B cell (primary cell): ENCODE measurements around the gene LIG1. TPM values are rescaled to one million over a fixed set of nuclear protein-coding genes. Genes with fewer than 3 reads are reported as not detected.

Source experiments
- ATAC-seq: fragments of 200-7000 bp; cut with Tn5 transposase; one replicate; pipeline ENCODE4 v1.10.0; 2021; ENCODE audit warnings: low read depth, mild to moderate bottlenecking, moderate number of reproducible peaks, moderate library complexity
- CTCF ChIA-PET: fragments of 350-600 bp; sonication (Branson Sonifier 250); formaldehyde crosslinking; loops from one replicate; lab custom pipeline; 2021; ENCODE audit warnings: antibody characterized with exemption, inconsistent platforms; lab: Charles Lee
- POLR2A ChIA-PET: fragments of 350-600 bp; sonication (Branson Sonifier 250); formaldehyde crosslinking; loops from one replicate; lab custom pipeline; 2021; ENCODE audit warnings: antibody characterized with exemption; lab: Charles Lee
- DNase-seq: peaks from one replicate; pipeline ENCODE4 v3.0.0; 2013
- H2AFZ ChIP-seq: 2 replicates; pipeline ENCODE4 v1.6.1; 2012; ENCODE audit warnings: mild to moderate bottlenecking, low read depth, low read length; ENCODE audit not compliant: insufficient read depth, poor library complexity, severe bottlenecking
- H3K27ac ChIP-seq, 2 donors: 1 replicate in 1 of 2; 2 replicates in 1 of 2; pipeline ENCODE4 v1.5.1; 2012 to 2013; ENCODE audit warnings: low read length in 2 of 2, mild to moderate bottlenecking in 2 of 2, moderate library complexity in 1 of 2
- H3K27me3 ChIP-seq, 4 experiments: fragments of 200-600 bp in 1 of 4; sonication (generic) in 1 of 4; replicated peaks in 1 of 4; 1 replicate in 2 of 4; 2 replicates in 2 of 4; pipeline versions ENCODE4 v1.6.1 to v1.7.0; 2013 to 2016; ENCODE audit warnings: low read length in 3 of 4, mild to moderate bottlenecking in 2 of 4, mixed read lengths in 1 of 4, moderate library complexity in 1 of 4; ENCODE audit not compliant: insufficient read depth in 4 of 4, control insufficient read depth in 3 of 4; ENCODE audit errors: control extremely low read depth in 1 of 4
- H3K36me3 ChIP-seq, 2 experiments: replicated peaks in 1 of 2; 1 replicate in 1 of 2; 2 replicates in 1 of 2; pipeline versions ENCODE4 v1.6.1 to v1.7.1; 2013; ENCODE audit warnings: low read length in 1 of 2; ENCODE audit not compliant: insufficient read depth in 2 of 2, control insufficient read depth in 1 of 2; ENCODE audit errors: control extremely low read depth in 1 of 2, extremely low read depth in 1 of 2
- H3K4me1 ChIP-seq, 2 donors: fragments of 200-600 bp in 1 of 2; sonication (generic) in 1 of 2; 1 replicate in 1 of 2; 2 replicates in 1 of 2; pipeline versions ENCODE4 v1.5.1 to v1.6.1; 2013 to 2017; ENCODE audit warnings: low read length in 2 of 2; ENCODE audit not compliant: control insufficient read depth in 2 of 2, insufficient read depth in 2 of 2
- H3K4me2 ChIP-seq: replicated peaks from 2 replicates; pipeline ENCODE3; 2012; ENCODE audit warnings: mild to moderate bottlenecking, low read depth, low read length; ENCODE audit not compliant: poor library complexity, severe bottlenecking
- H3K4me3 ChIP-seq, 5 experiments: fragments of 200-600 bp in 1 of 5; sonication (generic) in 1 of 5; 1 replicate in 3 of 5; 2 replicates in 2 of 5; pipeline versions ENCODE4 v1.5.1 to v1.7.0; 2011 to 2016; ENCODE audit warnings: low read length in 4 of 5, mild to moderate bottlenecking in 4 of 5, low read depth in 2 of 5, control low read depth in 1 of 5, moderate library complexity in 1 of 5; ENCODE audit not compliant: insufficient read depth in 1 of 5; ENCODE audit errors: control extremely low read depth in 1 of 5, extremely low read depth in 1 of 5
- H3K79me2 ChIP-seq: fragments of 200-600 bp; sonication (generic); one replicate; pipeline ENCODE4 v1.6.0; 2016; ENCODE audit warnings: low read length; ENCODE audit not compliant: control insufficient read depth, insufficient read depth
- H3K9ac ChIP-seq: fragments of 200-600 bp; sonication (generic); 2 replicates; pipeline ENCODE4 v1.6.1; 2017; ENCODE audit warnings: mild to moderate bottlenecking, low read length, moderate library complexity
- H3K9me3 ChIP-seq, 3 donors: one replicate each; pipeline versions ENCODE4 v1.6.1 to v1.7.1; 2013; ENCODE audit warnings: low read length in 2 of 3; ENCODE audit not compliant: control insufficient read depth in 2 of 3, insufficient read depth in 1 of 3; ENCODE audit errors: control extremely low read depth in 1 of 3
- H4K20me1 ChIP-seq: 2 replicates; pipeline ENCODE4 v1.6.0; 2012; ENCODE audit warnings: mild to moderate bottlenecking, low read length; ENCODE audit not compliant: insufficient read depth, control insufficient read depth, poor library complexity, severe bottlenecking
- H3K27ac Mint-ChIP-seq: one replicate; pipeline ENCODE4 v1.8.0; 2021; ENCODE audit warnings: mixed read lengths
- H3K27me3 Mint-ChIP-seq: one replicate; pipeline ENCODE4 v1.8.0; 2021; ENCODE audit warnings: mixed read lengths
- H3K4me1 Mint-ChIP-seq: one replicate; pipeline ENCODE4 v1.8.0; 2021; ENCODE audit warnings: mixed read lengths
- H3K4me3 Mint-ChIP-seq: one replicate; pipeline ENCODE4 v1.8.0; 2021; ENCODE audit warnings: mixed read lengths
- H3K9me3 Mint-ChIP-seq: one replicate; pipeline ENCODE4 v1.8.0; 2022; ENCODE audit warnings: mixed read lengths; ENCODE audit not compliant: insufficient read depth
- CTCF ChIP-seq: fragments of 200-600 bp; IDR thresholded peaks from one replicate; pipeline ENCODE4 v1.8.0; 2022; ENCODE audit warnings: antibody characterized with exemption, mild to moderate bottlenecking
- EZH2 ChIP-seq: IDR thresholded peaks from 2 replicates; pipeline ENCODE4 v1.6.1; 2012; ENCODE audit warnings: borderline replicate concordance, low read depth, mild to moderate bottlenecking, moderate library complexity, low read length; ENCODE audit not compliant: insufficient read depth, poor library complexity, severe bottlenecking
- WGBS: methylation state at CpG from one replicate; pipeline ENCODE4 v1.1.5; 2013; ENCODE audit warnings: missing lambda C conversion rate; ENCODE audit not compliant: insufficient coverage; 5-methylcytosine and 5-hydroxymethylcytosine counted together
- intact Hi-C: fragments of 100-400 bp; cut with micrococcal nuclease; formaldehyde crosslinking; loops from one replicate; pipeline ENCODE4 v1.10.0; 2022
- polyA plus RNA-seq: library from polyadenylated mRNA; depleted of rRNA; stranded (reverse); fragments of >200 nt; gene quantifications from 2 replicates; pipeline ENCODE4 v1.2.3, GENCODE V29; 2012
- total RNA-seq, 2 donors: library from RNA; stranded (reverse); fragments of 120-200 nt in 1 of 2; gene quantifications; 1 replicate in 1 of 2; 2 replicates in 1 of 2; pipeline versions ENCODE4 v1.2.3 to v1.2.4, GENCODE V29; 2013 to 2022

The LIG1 gene
- total and polyA plus RNA-seq, 2 donors (not counting 1 experiment from before 2014, with no cell fraction given), result 97.5 to 111 TPM

- Mint-ChIP-seq H3K4me1 (peaks cover 2% of the 10 kb centered on the region), H3K4me3 (no peak overlapping the region), H3K27ac (no peak overlapping the region), H3K27me3 (peaks cover 10% of the 10 kb centered on the region), H3K9me3 (no peaks in the 10 kb centered on the region)
- CTCF ChIA-PET, result no interaction called here
- no peak overlapping the region for H3K27ac ChIP-seq
- H4K20me1 ChIP-seq, result no peaks in the 10 kb centered on the region
- TF ChIP-seq EZH2 (no peak), CTCF (no peak)
- no peaks in the 10 kb centered on the region for H3K4me1 ChIP-seq
- no peaks in the 10 kb centered on the region for H3K36me3 ChIP-seq
- no peak overlapping the region for H3K4me2 ChIP-seq
- H3K9ac ChIP-seq, result no peak overlapping the region
- ATAC-seq, result no peak
- POLR2A ChIA-PET, result no interaction called here
- H3K4me3 ChIP-seq, result no peak overlapping the region
- WGBS, result 85% methylated on average over 5 of the region's 7 CpGs
- H3K27me3 ChIP-seq, result no peaks in the 10 kb centered on the region
- H2AFZ ChIP-seq, result no peak overlapping the region
- DNase-seq, result no peak
- peaks cover 0 to 7% (median 0%) of the 10 kb centered on the region in 3 donors for H3K9me3 ChIP-seq
- H3K79me2 ChIP-seq, result no peaks in the 10 kb centered on the region
- intact Hi-C loops, result no loop called here
Observed at GRCh38 chr19:48085904-48086864, 84.0 kb downstream of the LIG1 start.

- H3K4me1 ChIP-seq, result no peaks in the 10 kb centered on the region
- H3K4me2 ChIP-seq, result no peak overlapping the region
- intact Hi-C loops, result no loop called here
- no peaks in the 10 kb centered on the region for H3K27me3 ChIP-seq
- no peak overlapping the region for H3K4me3 ChIP-seq
- H3K9ac ChIP-seq, result no peak overlapping the region
- no peak for TF ChIP-seq EZH2
- no peak for TF ChIP-seq CTCF
- H3K4me3 Mint-ChIP-seq, result no peak overlapping the region
- no peak overlapping the region for H3K27ac Mint-ChIP-seq
- no peaks in the 10 kb centered on the region for H4K20me1 ChIP-seq
- POLR2A ChIA-PET, result no interaction called here
- ATAC-seq (no peak), DNase-seq (no peak)
- no peaks in the 10 kb centered on the region for H3K36me3 ChIP-seq
- H3K27ac ChIP-seq, result no peak overlapping the region
- H2AFZ ChIP-seq, result no peak overlapping the region
- WGBS, result 35% methylated on average over 2 of the region's 3 CpGs
- H3K4me1 Mint-ChIP-seq, result no peaks in the 10 kb centered on the region
- peaks cover 10% of the 10 kb centered on the region for H3K27me3 Mint-ChIP-seq
- H3K79me2 ChIP-seq, result no peaks in the 10 kb centered on the region
- CTCF ChIA-PET, result no interaction called here
- no peaks in the 10 kb centered on the region for H3K9me3 ChIP-seq
- H3K9me3 Mint-ChIP-seq, result no peaks in the 10 kb centered on the region
Observed at GRCh38 chr19:48085076-48085475, 85.1 kb downstream of the LIG1 start.
